Measurements from ENCODE around the gene RASGRP1. TPM values are rescaled to one million over a fixed set of nuclear protein-coding genes. Genes with fewer than 3 reads are reported as not detected.

Gene RASGRP1
- polyA plus RNA-seq, 1 of the 3 experiments (the other 2 are of a cell fraction) = 0.03 TPM

GRCh38 chr15:38551720-38552648 lies 12.6 kb downstream of the RASGRP1 start:
- ChIA-PET POLR2A (no interaction called here), CTCF (interaction anchor here (0.5 to 6.5 kb wide), 4 partner anchors 9 to 1044 kb away, joined by 3 to 53 read pairs (median 4); partner anchors contain the start of gene RASGRP1)
- no peak overlapping the region for H3K4me3 ChIP-seq (ENCODE audit: low read depth in 2 of 2, low read length in 1 of 2)
- H3K79me2 ChIP-seq (ENCODE audit: insufficient read depth) = no peaks in the 10 kb centered on the region
- WGBS (ENCODE audit: low lambda C conversion rate) = 48% methylated on average over 7 of the region's 7 CpGs
- no peaks in the 10 kb centered on the region for H4K20me1 ChIP-seq (ENCODE audit: insufficient read depth)
- peaks cover 0 to 3% of the 10 kb centered on the region in 2 experiments; a peak in 1 of 4 replicates for H3K4me1 ChIP-seq (ENCODE audit: control insufficient read depth in 1 of 2, insufficient read depth in 2 of 2, low read depth in 1 of 2, low read length in 1 of 2)
- no peak overlapping the region for H3K9ac ChIP-seq
- H3F3A ChIP-seq (replicated peaks; ENCODE audit: insufficient read depth) = no peaks in the 10 kb centered on the region
- no peaks in the 10 kb centered on the region for H3K36me3 ChIP-seq (replicated peaks in 1 of 2; ENCODE audit: control insufficient read depth in 1 of 2, insufficient read depth in 2 of 2, low read length in 1 of 2)
- no peaks in the 10 kb centered on the region for H3K9me2 ChIP-seq
- no peak for DNase-seq
- H3K9me3 ChIP-seq = no peaks in the 10 kb centered on the region
- H3K4me2 ChIP-seq = no peak overlapping the region
- no peak overlapping the region for H2AFZ ChIP-seq (ENCODE audit: low read depth)
- TF ChIP-seq RXRA (IDR thresholded peaks at IDR 0.05; ENCODE audit: borderline replicate concordance, low read depth) (no peak), RFX5 (IDR thresholded peaks at IDR 0.05; ENCODE audit: low read length) (no peak), SIN3A (IDR thresholded peaks at IDR 0.05; ENCODE audit: borderline replicate concordance, low read depth, low read length) (no peak), SMC3 (IDR thresholded peaks at IDR 0.05; ENCODE audit: low read depth, low read length) (no peak), FOXJ3 (CRISPR knock-in tag; IDR thresholded peaks at IDR 0.05) (no peak), EZH2phosphoT487 (IDR thresholded peaks at IDR 0.05; ENCODE audit: borderline replicate concordance, low read depth) (no peak), NFIC (IDR thresholded peaks at IDR 0.05; ENCODE audit: borderline replicate concordance) (no peak), RAD21 (IDR thresholded peaks at IDR 0.05; ENCODE audit: low read length) (no peak), REST (IDR thresholded peaks at IDR 0.05; ENCODE audit: low read depth, low read length) (no peak), CHD2 (IDR thresholded peaks at IDR 0.05; ENCODE audit: low read length, partially characterized antibody) (no peak), CTCF (IDR thresholded peaks at IDR 0.05) (no peak), TAF1 (IDR thresholded peaks at IDR 0.05; ENCODE audit: borderline replicate concordance, low read depth, low read length) (no peak), USF1 (IDR thresholded peaks at IDR 0.05; ENCODE audit: borderline replicate concordance, low read depth) (no peak), TEAD4 (IDR thresholded peaks at IDR 0.05; ENCODE audit: borderline replicate concordance, insufficient read depth) (no peak), EP300 (IDR thresholded peaks at IDR 0.05; ENCODE audit: borderline replicate concordance in 1 of 2, low read depth in 1 of 2, low read length in 1 of 2) (no peak), GATA2 (CRISPR knock-in tag; IDR thresholded peaks at IDR 0.05) (no peak), YY1 (IDR thresholded peaks at IDR 0.05; ENCODE audit: low read depth) (no peak), FOSL2 (IDR thresholded peaks at IDR 0.05; ENCODE audit: borderline replicate concordance, low read depth) (no peak), PBX3 (IDR thresholded peaks at IDR 0.05) (no peak), IRF3 (IDR thresholded peaks at IDR 0.05; ENCODE audit: low read depth, low read length) (no peak)
- H3K27me3 ChIP-seq (ENCODE audit: insufficient read depth) = no peaks in the 10 kb centered on the region
- H3K27ac ChIP-seq (ENCODE audit: low read depth in 2 of 2, low read length in 1 of 2) = no peak overlapping the region

Measured in SK-N-SH (cell line).